IMR-90 (cell line): ENCODE measurements around the gene LDAH. TPM values are rescaled to one million over a fixed set of nuclear protein-coding genes. Genes with fewer than 3 reads are reported as not detected.

ENCODE experiments used
- ATAC-seq: fragments of 200-7000 bp; cut with Tn5 transposase; 2 replicates; pipeline ENCODE4 v1.9.1; 2020; ENCODE audit warnings: low read depth, mild to moderate bottlenecking, moderate library complexity
- BruUV-seq: library from RNA; stranded (reverse); fragments of 400-500 nt; replicated peaks from 2 replicates; lab custom pipeline; 2021; lab: Mats Ljungman, UMichigan
- CTCF ChIA-PET: fragments of 300-600 bp; formaldehyde crosslinking; extraction: SDS; loops from one replicate; lab custom pipeline; 2021; ENCODE audit warnings: antibody characterized with exemption; lab: Yijun Ruan, JAX
- POLR2A ChIA-PET: fragments of 300-600 bp; sonication (Branson Sonifier 250); formaldehyde crosslinking; loops from one replicate; lab custom pipeline; 2022; ENCODE audit warnings: antibody characterized with exemption; ENCODE audit not compliant: unreplicated experiment; lab: Charles Lee
- DNase-seq: peaks from one replicate; pipeline ENCODE4 v3.0.0; 2013
- H2AFZ ChIP-seq: replicated peaks from 2 replicates; pipeline ENCODE3; 2013; ENCODE audit warnings: low read length, mild to moderate bottlenecking; ENCODE audit not compliant: poor library complexity
- H2AK5ac ChIP-seq: 2 replicates; pipeline ENCODE4 v1.6.1; 2013; ENCODE audit warnings: low read depth, low read length, inconsistent platforms
- H2AK9ac ChIP-seq: replicated peaks from 2 replicates; pipeline ENCODE3; 2013; ENCODE audit warnings: mild to moderate bottlenecking, low read depth, low read length, moderate library complexity; ENCODE audit not compliant: poor library complexity
- H2BK120ac ChIP-seq: 2 replicates; pipeline ENCODE4 v1.6.1; 2013; ENCODE audit warnings: low read depth, low read length, inconsistent platforms
- H2BK15ac ChIP-seq: 3 replicates; pipeline ENCODE4 v1.6.1; 2013; ENCODE audit warnings: low read depth, low read length, inconsistent platforms
- H2BK20ac ChIP-seq: 2 replicates; pipeline ENCODE4 v1.6.1; 2013; ENCODE audit warnings: low read depth, mild to moderate bottlenecking, inconsistent platforms, low read length, moderate library complexity
- H2BK5ac ChIP-seq: 2 replicates; pipeline ENCODE4 v1.6.1; 2013; ENCODE audit warnings: mild to moderate bottlenecking, low read depth, low read length, inconsistent platforms; ENCODE audit not compliant: poor library complexity, severe bottlenecking
- H3K14ac ChIP-seq: replicated peaks from 2 replicates; pipeline ENCODE4 v1.6.1; 2013; ENCODE audit warnings: low read depth, low read length, inconsistent platforms
- H3K18ac ChIP-seq: 2 replicates; pipeline ENCODE4 v1.6.1; 2013; ENCODE audit warnings: low read depth, low read length, control low read depth
- H3K23ac ChIP-seq: 2 replicates; pipeline ENCODE4 v1.6.1; 2013; ENCODE audit warnings: low read depth, low read length, inconsistent platforms
- H3K27ac ChIP-seq: 2 replicates; pipeline ENCODE4 v1.5.1; 2013; ENCODE audit warnings: mild to moderate bottlenecking, control low read depth, low read length; ENCODE audit not compliant: insufficient read depth
- H3K27me3 ChIP-seq: 2 replicates; pipeline ENCODE4 v1.6.1; 2013; ENCODE audit warnings: low read length; ENCODE audit not compliant: control insufficient read depth, insufficient read depth
- H3K36me3 ChIP-seq: 2 replicates; pipeline ENCODE4 v1.6.1; 2013; ENCODE audit warnings: low read length, mixed read lengths; ENCODE audit not compliant: control insufficient read depth, insufficient read depth
- H3K4ac ChIP-seq: 2 replicates; pipeline ENCODE4 v1.6.1; 2013; ENCODE audit warnings: low read depth, low read length, inconsistent platforms
- H3K4me1 ChIP-seq: 2 replicates; pipeline ENCODE4 v1.6.1; 2013; ENCODE audit warnings: low read length, mixed read lengths; ENCODE audit not compliant: control insufficient read depth, insufficient read depth
- H3K4me2 ChIP-seq: 2 replicates; pipeline ENCODE4 v1.6.1; 2013; ENCODE audit warnings: low read depth, mild to moderate bottlenecking, control low read depth, low read length, moderate library complexity
- H3K4me3 ChIP-seq: 2 replicates; pipeline ENCODE4 v1.5.1; 2013; ENCODE audit warnings: low read depth, mild to moderate bottlenecking, control low read depth, low read length, moderate library complexity; ENCODE audit not compliant: insufficient read depth
- H3K56ac ChIP-seq: 2 replicates; pipeline ENCODE4 v1.6.1; 2013; ENCODE audit warnings: low read length, inconsistent platforms; ENCODE audit not compliant: insufficient read depth; ENCODE audit errors: extremely low read depth
- H3K79me1 ChIP-seq, 2 experiments: 2 replicates each; pipeline ENCODE4 v1.6.1; 2013; ENCODE audit warnings: low read length in 2 of 2, inconsistent platforms in 1 of 2, low read depth in 1 of 2
- H3K9ac ChIP-seq: 2 replicates; pipeline ENCODE4 v1.6.1; 2013; ENCODE audit warnings: low read depth, low read length, control low read depth
- H3K9me1 ChIP-seq: 2 replicates; pipeline ENCODE4 v1.6.1; 2013; ENCODE audit warnings: low read length, inconsistent platforms; ENCODE audit not compliant: insufficient read depth
- H3K9me3 ChIP-seq: 2 replicates; pipeline ENCODE4 v1.6.1; 2013; ENCODE audit warnings: low read length; ENCODE audit not compliant: control insufficient read depth, insufficient read depth
- H4K20me1 ChIP-seq: 2 replicates; pipeline ENCODE4 v1.6.1; 2013; ENCODE audit warnings: low read length, inconsistent platforms; ENCODE audit not compliant: insufficient read depth
- H4K5ac ChIP-seq: 2 replicates; pipeline ENCODE4 v1.6.1; 2013; ENCODE audit warnings: mild to moderate bottlenecking, low read depth, low read length, control low read depth
- H4K8ac ChIP-seq, 2 experiments: 2 replicates each; pipeline ENCODE4 v1.6.1; 2013; ENCODE audit warnings: low read depth in 2 of 2, low read length in 2 of 2, control low read depth in 1 of 2, inconsistent platforms in 1 of 2
- H4K91ac ChIP-seq: 2 replicates; pipeline ENCODE4 v1.6.1; 2013; ENCODE audit warnings: low read depth, low read length, inconsistent platforms; ENCODE audit not compliant: insufficient read depth
- BHLHE40 ChIP-seq: fragments of 150-350 bp; IDR thresholded peaks from 2 replicates; pipeline ENCODE4 v1.6.1; 2016; ENCODE audit warnings: mild to moderate bottlenecking, low read depth, low read length
- FOS ChIP-seq: fragments of 150-350 bp; IDR thresholded peaks from 2 replicates; pipeline ENCODE4 v1.6.1; 2016; ENCODE audit warnings: low read depth, low read length
- MAFK ChIP-seq: IDR thresholded peaks from 2 replicates; pipeline ENCODE4 v1.6.1; 2012; ENCODE audit warnings: low read depth, low read length, improper control_type of control experiment
- POLR2A ChIP-seq: IDR thresholded peaks from 2 replicates; pipeline ENCODE4 v1.6.1; 2012; ENCODE audit warnings: mild to moderate bottlenecking, low read depth, low read length
- RCOR1 ChIP-seq: IDR thresholded peaks from 2 replicates; pipeline ENCODE4 v1.6.1; 2012; ENCODE audit warnings: mild to moderate bottlenecking, low read length, improper control_type of control experiment; ENCODE audit not compliant: insufficient replicate concordance
- WGBS, 2 experiments: methylation state at CpG; one replicate each; pipeline versions ENCODE4 v1.1.5 to v1.1.7; 2013; ENCODE audit warnings: missing lambda C conversion rate in 2 of 2; ENCODE audit not compliant: insufficient read length in 1 of 2; ENCODE audit errors: extremely low coverage in 2 of 2; 5-methylcytosine and 5-hydroxymethylcytosine counted together
- dilution Hi-C: fragments of 300-500 bp; cut with HindIII; formaldehyde crosslinking; loops from one replicate; pipeline ENCODE4 v1.14.3; 2018; ENCODE audit warnings: low sequenced_read_pairs; ENCODE audit not compliant: unreplicated experiment
- in situ Hi-C: fragments of 300-500 bp; cut with MboI; formaldehyde crosslinking; loops from 3 replicates; pipeline ENCODE4 v1.14.3; 2019; ENCODE audit warnings: low sequenced_read_pairs, inconsistent platforms, mixed read lengths
- intact Hi-C: fragments of 100-400 bp; cut with micrococcal nuclease; formaldehyde crosslinking; loops from 2 replicates; pipeline ENCODE4 v1.10.0; 2022
- polyA plus RNA-seq, 3 experiments: library from polyadenylated mRNA; depleted of rRNA; stranded (reverse); fragments of >200 nt; gene quantifications; 2 replicates each; pipeline ENCODE4 v1.2.3, GENCODE V29; 2012; ENCODE audit warnings: low replicate concordance in 1 of 3
- total RNA-seq: library from RNA; depleted of rRNA; stranded (reverse); fragments of >200 nt; gene quantifications from 2 replicates; pipeline ENCODE4 v1.2.3, GENCODE V29; 2012
- TF ChIP-seq, protein P1 (sequence below): conservative IDR thresholded peaks from 2 replicates; pipeline ENCODE4 v1.5.1; 2012; ENCODE audit warnings: mild to moderate bottlenecking, low read depth, low read length, improper control_type of control experiment
- TF ChIP-seq, protein P2 (sequence below): fragments of 150-350 bp; IDR thresholded peaks from 2 replicates; pipeline ENCODE4 v1.6.1; 2016; ENCODE audit warnings: low read depth, mild to moderate bottlenecking, low read length, moderate library complexity, borderline replicate concordance

LDAH gene
- total and polyA plus RNA-seq, 2 of the 4 experiments (the other 2 are of a cell fraction): 12.1 to 31.7 TPM

DNA sequence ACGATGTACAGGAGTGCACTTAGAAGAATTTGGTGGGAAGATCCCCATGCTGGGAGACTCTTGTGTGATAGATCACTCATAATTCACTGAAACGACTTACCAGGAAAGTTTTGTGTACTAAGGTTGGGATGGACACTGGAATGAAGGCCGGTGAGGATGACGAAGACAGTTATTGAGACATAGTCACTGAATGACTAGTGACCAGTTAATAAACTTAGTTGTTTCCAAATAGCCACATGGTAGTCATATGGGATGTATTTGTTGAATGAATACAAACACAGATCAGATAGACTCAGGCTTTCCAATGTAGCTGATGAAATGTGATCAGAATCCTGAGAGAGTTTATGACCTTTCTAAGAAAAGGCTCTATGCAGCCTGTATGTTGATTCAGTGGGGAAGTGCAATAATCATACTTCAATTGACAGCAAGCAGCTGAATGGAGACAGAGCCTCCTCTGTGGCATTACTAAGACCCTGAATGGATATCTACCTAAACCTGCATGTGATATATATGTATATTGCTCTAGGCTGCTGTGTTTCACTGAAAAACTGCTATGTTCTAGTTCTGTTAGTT, 135.6 kb downstream of the LDAH start:
- peaks cover 5% of the 10 kb centered on the region for H3K36me3 ChIP-seq
- in situ Hi-C loops: no loop called here
- no peak overlapping the region for H2AFZ ChIP-seq
- no peak overlapping the region for H2AK9ac ChIP-seq
- H3K9ac ChIP-seq: no peak overlapping the region
- H2BK120ac ChIP-seq: no peak overlapping the region
- 0 out of 2 replicates have a peak, but pooled peaks cover 3% of the 10 kb centered on the region for H3K4me1 ChIP-seq
- H3K4me3 ChIP-seq: no peak overlapping the region
- H3K27ac ChIP-seq: no peak overlapping the region
- H3K9me1 ChIP-seq: no peaks in the 10 kb centered on the region; the same call in 1 of the 2 replicates
- no peak overlapping the region for H3K4ac ChIP-seq
- no peak overlapping the region; the same call in 1 of the 2 replicates for H3K14ac ChIP-seq
- H3K23ac ChIP-seq: no peak overlapping the region
- dilution Hi-C loops: loop anchor here (25.0 kb wide), 1 partner anchor 250 kb away; no protein-coding TSS in a partner anchor
- no peak overlapping the region for H2BK20ac ChIP-seq
- no peak overlapping the region for H3K4me2 ChIP-seq
- no peak overlapping the region for H2BK5ac ChIP-seq
- no peaks in the 10 kb centered on the region for H3K9me3 ChIP-seq
- peak; percentile 40; the same call in 1 of the 2 replicates for ATAC-seq
- POLR2A ChIA-PET: no interaction called here
- H3K56ac ChIP-seq: no peak overlapping the region
- H2BK15ac ChIP-seq: no peak overlapping the region
- H4K20me1 ChIP-seq: no peaks in the 10 kb centered on the region
- no CpG with 5 or more reads among the region's 4 CpGs for WGBS, 2 experiments
- CTCF ChIA-PET: interaction anchor here (0.6 to 1.0 kb wide), 3 partner anchors 10 to 13 kb away, joined by 3 read pairs; no protein-coding TSS in a partner anchor
- DNase-seq: peak; percentile 23
- no TSS peak for BruUV-seq
- H2AK5ac ChIP-seq: no peak overlapping the region
- H3K18ac ChIP-seq: no peak overlapping the region
- no peak overlapping the region for H4K5ac ChIP-seq
- H3K27me3 ChIP-seq: no peaks in the 10 kb centered on the region
- no peak overlapping the region for H4K8ac ChIP-seq
- no peak overlapping the region for H4K91ac ChIP-seq
- intact Hi-C loops: no loop called here
- no peaks in the 10 kb centered on the region for H3K79me1 ChIP-seq
- TF ChIP-seq, protein P1, sequence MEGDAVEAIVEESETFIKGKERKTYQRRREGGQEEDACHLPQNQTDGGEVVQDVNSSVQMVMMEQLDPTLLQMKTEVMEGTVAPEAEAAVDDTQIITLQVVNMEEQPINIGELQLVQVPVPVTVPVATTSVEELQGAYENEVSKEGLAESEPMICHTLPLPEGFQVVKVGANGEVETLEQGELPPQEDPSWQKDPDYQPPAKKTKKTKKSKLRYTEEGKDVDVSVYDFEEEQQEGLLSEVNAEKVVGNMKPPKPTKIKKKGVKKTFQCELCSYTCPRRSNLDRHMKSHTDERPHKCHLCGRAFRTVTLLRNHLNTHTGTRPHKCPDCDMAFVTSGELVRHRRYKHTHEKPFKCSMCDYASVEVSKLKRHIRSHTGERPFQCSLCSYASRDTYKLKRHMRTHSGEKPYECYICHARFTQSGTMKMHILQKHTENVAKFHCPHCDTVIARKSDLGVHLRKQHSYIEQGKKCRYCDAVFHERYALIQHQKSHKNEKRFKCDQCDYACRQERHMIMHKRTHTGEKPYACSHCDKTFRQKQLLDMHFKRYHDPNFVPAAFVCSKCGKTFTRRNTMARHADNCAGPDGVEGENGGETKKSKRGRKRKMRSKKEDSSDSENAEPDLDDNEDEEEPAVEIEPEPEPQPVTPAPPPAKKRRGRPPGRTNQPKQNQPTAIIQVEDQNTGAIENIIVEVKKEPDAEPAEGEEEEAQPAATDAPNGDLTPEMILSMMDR: no peak
- TF ChIP-seq, protein P2, sequence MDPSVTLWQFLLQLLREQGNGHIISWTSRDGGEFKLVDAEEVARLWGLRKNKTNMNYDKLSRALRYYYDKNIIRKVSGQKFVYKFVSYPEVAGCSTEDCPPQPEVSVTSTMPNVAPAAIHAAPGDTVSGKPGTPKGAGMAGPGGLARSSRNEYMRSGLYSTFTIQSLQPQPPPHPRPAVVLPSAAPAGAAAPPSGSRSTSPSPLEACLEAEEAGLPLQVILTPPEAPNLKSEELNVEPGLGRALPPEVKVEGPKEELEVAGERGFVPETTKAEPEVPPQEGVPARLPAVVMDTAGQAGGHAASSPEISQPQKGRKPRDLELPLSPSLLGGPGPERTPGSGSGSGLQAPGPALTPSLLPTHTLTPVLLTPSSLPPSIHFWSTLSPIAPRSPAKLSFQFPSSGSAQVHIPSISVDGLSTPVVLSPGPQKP: no peak
- TF ChIP-seq FOS (no peak), POLR2A (no peak), MAFK (no peak), RCOR1 (no peak), BHLHE40 (no peak)
